H1 (cell line): ENCODE data around the gene BICRAL. TPM values are rescaled to one million over a fixed set of nuclear protein-coding genes. Genes with fewer than 3 reads are reported as not detected.

Source experiments
- ASH2L ChIP-seq: fragments of 200-600, 300-600 bp; sonication (generic); IDR thresholded peaks from one replicate; pipeline ENCODE4 v1.7.1; 2017; ENCODE audit warnings: low read length
- ATF2 ChIP-seq: IDR thresholded peaks from 2 replicates; pipeline ENCODE4 v1.6.1; 2012; ENCODE audit warnings: low read length, inconsistent platforms
- CBX5 ChIP-seq: fragments of 300-800, 300-1000 bp; sonication (generic); IDR thresholded peaks from 2 replicates; pipeline ENCODE4 v1.7.1; 2016; ENCODE audit warnings: antibody characterized with exemption, low read length, low read depth
- CHD1 ChIP-seq: IDR thresholded peaks from 2 replicates; pipeline ENCODE4 v1.6.1; 2012; ENCODE audit warnings: low read depth, low read length, improper control_type of control experiment
- CHD2 ChIP-seq: IDR thresholded peaks from 2 replicates; pipeline ENCODE4 v1.6.1; 2012; ENCODE audit warnings: low read length, improper control_type of control experiment
- CREB1 ChIP-seq: IDR thresholded peaks from 2 replicates; pipeline ENCODE4 v1.6.1; 2012; ENCODE audit warnings: inconsistent platforms
- GABPA ChIP-seq: IDR thresholded peaks from 2 replicates; pipeline ENCODE4 v1.6.1; 2011; ENCODE audit warnings: mild to moderate bottlenecking, low read length, moderate library complexity, borderline replicate concordance; ENCODE audit not compliant: insufficient read depth
- GTF2F1 ChIP-seq: IDR thresholded peaks from 2 replicates; pipeline ENCODE4 v1.6.1; 2012; ENCODE audit warnings: low read depth, low read length, improper control_type of control experiment, borderline replicate concordance
- PHF8 ChIP-seq: fragments of 200-600 bp; sonication (generic); conservative IDR thresholded peaks from 2 replicates; pipeline ENCODE4 v1.7.1; 2012; ENCODE audit warnings: low read depth, mild to moderate bottlenecking, inconsistent platforms, low read length, moderate library complexity
- POLR2A ChIP-seq, 2 experiments: IDR thresholded peaks; 1 replicate in 1 of 2; 2 replicates in 1 of 2; pipeline ENCODE4 v1.6.1; 2011; ENCODE audit warnings: low read depth in 2 of 2, low read length in 2 of 2, mild to moderate bottlenecking in 2 of 2; ENCODE audit errors: control extremely low read depth in 1 of 2
- POU5F1 ChIP-seq: IDR thresholded peaks from 2 replicates; pipeline ENCODE4 v1.6.1; 2011; ENCODE audit warnings: low read depth, mild to moderate bottlenecking, low read length, moderate library complexity
- RAD21 ChIP-seq, 2 experiments: IDR thresholded peaks in 1 of 2; conservative IDR thresholded peaks in 1 of 2; 2 replicates each; pipeline ENCODE4 v1.6.1; 2011; ENCODE audit warnings: low read depth in 2 of 2, low read length in 2 of 2, improper control_type of control experiment in 1 of 2, inconsistent platforms in 1 of 2, mild to moderate bottlenecking in 1 of 2, moderate library complexity in 1 of 2
- RBBP5 ChIP-seq: IDR thresholded peaks from 2 replicates; pipeline ENCODE4 v1.7.1; 2012; ENCODE audit warnings: low read depth, mild to moderate bottlenecking, inconsistent platforms, low read length, moderate library complexity, borderline replicate concordance
- TAF1 ChIP-seq: IDR thresholded peaks from 2 replicates; pipeline ENCODE4 v1.6.1; 2011; ENCODE audit warnings: mild to moderate bottlenecking, low read depth, low read length
- TBP ChIP-seq: IDR thresholded peaks from 2 replicates; pipeline ENCODE4 v1.6.1; 2011; ENCODE audit warnings: low read depth, low read length, improper control_type of control experiment
- ZNF274 ChIP-seq: IDR thresholded peaks from 2 replicates; pipeline ENCODE4 v1.7.0; 2012; ENCODE audit warnings: low read length, borderline replicate concordance; ENCODE audit errors: extremely low read depth
- polyA plus RNA-seq, 7 experiments: library from polyadenylated mRNA; depleted of rRNA in 3 of 7; stranded (reverse) in 5 of 7; unstranded in 2 of 7; fragments of >200 nt in 5 of 7; fragments of 200-250 nt in 2 of 7; gene quantifications; 1 replicate in 5 of 7; 2 replicates in 1 of 7; 4 replicates in 1 of 7; pipeline versions ENCODE4 v1.2.1 to v1.2.3, GENCODE V29; 2011 to 2013; ENCODE audit warnings: missing spikeins in 2 of 7, mixed read lengths in 2 of 7
- total RNA-seq: library from RNA; stranded (reverse); fragmentation: NEBNext Ultra II Directional; extraction: Animal tissue kit (Norgen Biotek cat#: 25700); gene quantifications from 2 replicates; pipeline ENCODE4 v1.2.1, GENCODE V29; 2021

Gene BICRAL
- total and polyA plus RNA-seq, 2 of the 8 experiments (the other 6 are each of a cell fraction or from before 2014, with no cell fraction given), result 9.4 to 12.2 TPM

- peak; percentile 95 for TF ChIP-seq RBBP5
- peak; percentile 64 to 74 for TF ChIP-seq POLR2A (IDR thresholded peaks at IDR 0.05; ENCODE audit: control extremely low read depth in 1 of 2, low read depth in 2 of 2, low read length in 2 of 2)
- TF ChIP-seq CHD1, result no peak; the same call in 1 of the 2 replicates
- no peak for TF ChIP-seq GABPA
- TF ChIP-seq TAF1, result peak; percentile 94
- no peak for TF ChIP-seq CBX5
- TF ChIP-seq ATF2, result peak; percentile 52; the same call in 1 of the 2 replicates
- TF ChIP-seq TBP, result peak; percentile 65; the same call in 1 of the 2 replicates
- TF ChIP-seq CHD2, result 0 out of 2 replicates have a peak, but pooled peaks have one; percentile 15
- no peak for TF ChIP-seq CREB1
- no peak for TF ChIP-seq POU5F1
- TF ChIP-seq RAD21 (IDR thresholded peaks at IDR 0.05 in 1 of 2, conservative IDR thresholded peaks at IDR 0.05 in 1 of 2; ENCODE audit: low read depth in 2 of 2, low read length in 2 of 2), result no peak
- peak; percentile 79 for TF ChIP-seq PHF8
- 0 out of 2 replicates have a peak, but pooled peaks have one; percentile 13 for TF ChIP-seq GTF2F1
- peak; percentile 56 for TF ChIP-seq ASH2L
- no peak for TF ChIP-seq ZNF274
- TF ChIP-seq, all 59 proteins: peak for 13
These were observed 1.5 kb downstream of the BICRAL start (continued) for GRCh38 chr6:42783177-42783875.
